HFFc6 (cell line): ENCODE data around the gene P2RX3. TPM values are rescaled to one million over a fixed set of nuclear protein-coding genes. Genes with fewer than 3 reads are reported as not detected.
A peak's percentile ranks its signal among the peaks of the same experiment; 100 is the strongest.

Experiments
- DNase-seq: peaks from one replicate; pipeline ENCODE4 v3.0.0-alpha.2; 2018
- H3K27ac Mint-ChIP-seq: 2 replicates; pipeline ENCODE4 v1.8.0; 2020; ENCODE audit warnings: mild to moderate bottlenecking, mixed read lengths
- H3K27me3 Mint-ChIP-seq: 2 replicates; pipeline ENCODE4 v1.8.0; 2021; ENCODE audit warnings: mild to moderate bottlenecking, moderate library complexity, mixed read lengths; ENCODE audit not compliant: insufficient read depth
- H3K36me3 Mint-ChIP-seq: 2 replicates; pipeline ENCODE4 v1.8.0; 2021; ENCODE audit warnings: low read depth, mixed read lengths
- H3K4me1 Mint-ChIP-seq: 2 replicates; pipeline ENCODE4 v1.8.0; 2020; ENCODE audit warnings: low read depth, mixed read lengths
- H3K4me3 Mint-ChIP-seq: 2 replicates; pipeline ENCODE4 v1.8.0; 2020; ENCODE audit warnings: mild to moderate bottlenecking, moderate library complexity, mixed read lengths
- H3K9me3 Mint-ChIP-seq: 2 replicates; pipeline ENCODE4 v1.8.0; 2020; ENCODE audit warnings: mild to moderate bottlenecking, mixed read lengths
- CTCF ChIP-seq: fragments of 200-600 bp; sonication (generic); IDR thresholded peaks from 2 replicates; pipeline ENCODE4 v1.5.0; 2021; ENCODE audit warnings: antibody characterized with exemption, mild to moderate bottlenecking
- total RNA-seq, 6 experiments: library from RNA; stranded (reverse); fragmentation: NEBNext Ultra II Directional; extraction: Animal tissue kit (Norgen Biotek cat#: 25700); gene quantifications; 2 replicates in 1 of 6; 3 replicates in 5 of 6; pipeline ENCODE4 v1.2.3, GENCODE V29; 2021

The P2RX3 gene
- total RNA-seq, 6 experiments from 2014 or later, result not detected

GRCh38 chr11:57339328-57339727, 1.2 kb downstream of the P2RX3 start:
- no peak for TF ChIP-seq CTCF
- H3K36me3 Mint-ChIP-seq, result peaks cover 8% of the 10 kb centered on the region; the same call in 1 of the 2 replicates
- no peaks in the 10 kb centered on the region for H3K9me3 Mint-ChIP-seq
- H3K27me3 Mint-ChIP-seq, result peaks cover 18% of the 10 kb centered on the region
- no peak overlapping the region for H3K4me3 Mint-ChIP-seq
- H3K27ac Mint-ChIP-seq, result no peak overlapping the region
- no peak for DNase-seq
- H3K4me1 Mint-ChIP-seq, result peaks cover 19% of the 10 kb centered on the region

GRCh38 chr11:57340039-57340615, 2.0 kb downstream of the P2RX3 start:
- Mint-ChIP-seq H3K27ac (no peak overlapping the region), H3K36me3 (0 out of 2 replicates have a peak, but pooled peaks cover under 1% of the 10 kb centered on the region), H3K9me3 (no peaks in the 10 kb centered on the region), H3K27me3 (peaks cover 18% of the 10 kb centered on the region), H3K4me1 (peaks cover 11% of the 10 kb centered on the region), H3K4me3 (no peak overlapping the region)
- no peak for DNase-seq
- peak; percentile 34 for TF ChIP-seq CTCF

GRCh38 chr11:57341250-57341808, 3.2 kb downstream of the P2RX3 start:
- no peaks in the 10 kb centered on the region for H3K9me3 Mint-ChIP-seq
- peaks cover 24% of the 10 kb centered on the region for H3K27me3 Mint-ChIP-seq
- no peak overlapping the region for H3K4me3 Mint-ChIP-seq
- no peak for DNase-seq
- no peak overlapping the region for H3K27ac Mint-ChIP-seq
- TF ChIP-seq CTCF, result no peak
- H3K4me1 Mint-ChIP-seq, result peaks cover 2% of the 10 kb centered on the region
- no peaks in the 10 kb centered on the region for H3K36me3 Mint-ChIP-seq

- no peaks in the 10 kb centered on the region; the same call in 1 of the 2 replicates for H3K4me1 Mint-ChIP-seq
- DNase-seq, result no peak
- H3K27me3 Mint-ChIP-seq, result peaks cover 28% of the 10 kb centered on the region
- no peak overlapping the region for H3K27ac Mint-ChIP-seq
- H3K9me3 Mint-ChIP-seq, result no peaks in the 10 kb centered on the region
- TF ChIP-seq CTCF, result no peak
- H3K4me3 Mint-ChIP-seq, result no peak overlapping the region
- H3K36me3 Mint-ChIP-seq, result no peaks in the 10 kb centered on the region
Measured at GRCh38 chr11:57342702-57343101, 4.5 kb downstream of the P2RX3 start.

- H3K27ac Mint-ChIP-seq, result no peak overlapping the region
- no peak for DNase-seq
Measured at GRCh38 chr11:57343825-57344224, 5.7 kb downstream of the P2RX3 start.

More at GRCh38 chr11:57343825-57344224, 5.7 kb downstream of the P2RX3 start:
- no peak for TF ChIP-seq CTCF
- H3K36me3 Mint-ChIP-seq, result no peaks in the 10 kb centered on the region
- H3K27me3 Mint-ChIP-seq, result peaks cover 29% of the 10 kb centered on the region
- no peak overlapping the region for H3K4me3 Mint-ChIP-seq
- H3K4me1 Mint-ChIP-seq, result peaks cover 3% of the 10 kb centered on the region; the same call in 1 of the 2 replicates
- H3K9me3 Mint-ChIP-seq, result no peaks in the 10 kb centered on the region
